Measurements from ENCODE around the gene CYB5A. TPM values are rescaled to one million over a fixed set of nuclear protein-coding genes. Genes with fewer than 3 reads are reported as not detected.

The CYB5A gene
- total RNA-seq, 1 donor from 2014 or later: 58.1 TPM

- Histone ChIP-seq H3K4me3 (no peak overlapping the region), H3K9me3 (no peaks in the 10 kb centered on the region), H3K4me1 (peaks cover 0 to under 1% of the 10 kb centered on the region in 2 donors), H3K27me3 (no peaks in the 10 kb centered on the region), H3K27ac (peak overlapping the region; percentile 28 to 40), H3K36me3 (no peaks in the 10 kb centered on the region)
- intact Hi-C loops (cut with DNase I): no loop called here
- DNase-seq (ENCODE audit: low spot score in 2 of 2): no peak
- no peak for TF ChIP-seq CTCF (IDR thresholded peaks at IDR 0.05)
These were observed 7.4 kb downstream of the CYB5A start for GRCh38 chr18:74284191-74284979.

GRCh38 chr18:74283646-74284045 lies 8.1 kb downstream of the CYB5A start:
- intact Hi-C loops (cut with DNase I): no loop called here
- H3K4me1 ChIP-seq: no peaks in the 10 kb centered on the region

GRCh38 chr18:74282755-74283554 lies 8.8 kb downstream of the CYB5A start:
- intact Hi-C loops (cut with DNase I): no loop called here
- Histone ChIP-seq H3K4me1 (no peaks in the 10 kb centered on the region), H3K27ac (no peak overlapping the region), H3K27me3 (no peaks in the 10 kb centered on the region), H3K36me3 (no peaks in the 10 kb centered on the region), H3K9me3 (no peaks in the 10 kb centered on the region), H3K4me3 (no peak overlapping the region)
- DNase-seq (ENCODE audit: low spot score in 2 of 2): no peak
- TF ChIP-seq CTCF (IDR thresholded peaks at IDR 0.05): no peak

More at GRCh38 chr18:74283646-74284045, 8.1 kb downstream of the CYB5A start:
- DNase-seq (ENCODE audit: low spot score in 2 of 2): no peak
- no peak for TF ChIP-seq CTCF (IDR thresholded peaks at IDR 0.05)
- no peaks in the 10 kb centered on the region for H3K36me3 ChIP-seq
- H3K9me3 ChIP-seq: no peaks in the 10 kb centered on the region
- H3K27me3 ChIP-seq: no peaks in the 10 kb centered on the region
- H3K4me3 ChIP-seq: no peak overlapping the region
- no peak overlapping the region for H3K27ac ChIP-seq

- Histone ChIP-seq H3K4me3 (no peak overlapping the region), H3K4me1 (no peaks in the 10 kb centered on the region), H3K27me3 (no peaks in the 10 kb centered on the region), H3K27ac (no peak overlapping the region), H3K36me3 (no peaks in the 10 kb centered on the region), H3K9me3 (no peaks in the 10 kb centered on the region)
- intact Hi-C loops (cut with DNase I): no loop called here
- TF ChIP-seq CTCF (IDR thresholded peaks at IDR 0.05): no peak
- no peak for DNase-seq (ENCODE audit: low spot score in 2 of 2)
These were observed 9.6 kb downstream of the CYB5A start for GRCh38 chr18:74281980-74282754.

Data from ascending aorta (tissue), 2 donors.